Stomach (tissue), 4 donors: ENCODE data around the gene PBXIP1.

Experiments used
- POLR2A ChIP-seq, 4 donors: fragments of 450-650 bp; IDR thresholded peaks; one replicate each; pipeline ENCODE4 v1.6.1; 2016; ENCODE audit warnings: antibody characterized with exemption in 4 of 4, control low read depth in 2 of 4, mild to moderate bottlenecking in 1 of 4, moderate library complexity in 1 of 4
- TF ChIP-seq, protein P1 (sequence below), 7 experiments: fragments of 450-650 bp in 4 of 7; fragments of 200-600 bp in 3 of 7; sonication (generic) in 3 of 7; IDR thresholded peaks; one replicate each; pipeline ENCODE4 v1.5.1; 2016 to 2019; ENCODE audit warnings: antibody characterized with exemption in 7 of 7, control low read depth in 2 of 7, mild to moderate bottlenecking in 1 of 7

DNA sequence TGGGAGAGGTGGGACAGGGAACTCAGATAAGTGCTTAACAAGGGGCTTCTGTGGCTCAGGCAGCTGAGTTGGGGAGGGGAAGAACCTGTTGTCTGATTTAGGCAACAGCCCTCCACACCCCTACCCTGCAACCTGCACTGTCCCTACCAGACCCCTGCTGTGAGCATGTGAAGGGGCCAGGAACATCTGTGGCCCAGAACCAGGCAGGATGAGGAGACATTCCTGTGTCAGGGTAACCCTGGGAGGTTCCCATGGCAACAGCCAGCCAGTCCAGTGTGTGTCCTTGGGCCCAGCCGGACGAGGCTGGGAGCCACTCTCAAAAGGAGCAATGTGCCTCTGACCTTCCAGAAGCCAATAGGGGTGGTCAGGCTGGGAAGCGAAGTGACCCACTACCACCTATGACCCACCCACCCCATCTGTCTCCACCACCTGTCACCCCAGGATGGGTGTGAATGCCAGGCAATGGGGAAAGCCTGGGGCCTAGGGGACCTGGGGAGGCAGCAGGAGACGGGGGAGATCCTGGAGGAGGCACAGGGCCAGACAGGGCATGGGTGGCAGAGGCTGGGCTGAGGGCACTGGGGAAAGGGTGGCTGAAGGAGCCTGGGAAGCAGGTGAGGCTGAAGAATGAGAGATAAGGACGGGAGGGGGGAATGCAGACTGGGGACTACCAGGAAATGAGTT, 14.4 kb downstream of the PBXIP1 start:
- TF ChIP-seq, protein P1, sequence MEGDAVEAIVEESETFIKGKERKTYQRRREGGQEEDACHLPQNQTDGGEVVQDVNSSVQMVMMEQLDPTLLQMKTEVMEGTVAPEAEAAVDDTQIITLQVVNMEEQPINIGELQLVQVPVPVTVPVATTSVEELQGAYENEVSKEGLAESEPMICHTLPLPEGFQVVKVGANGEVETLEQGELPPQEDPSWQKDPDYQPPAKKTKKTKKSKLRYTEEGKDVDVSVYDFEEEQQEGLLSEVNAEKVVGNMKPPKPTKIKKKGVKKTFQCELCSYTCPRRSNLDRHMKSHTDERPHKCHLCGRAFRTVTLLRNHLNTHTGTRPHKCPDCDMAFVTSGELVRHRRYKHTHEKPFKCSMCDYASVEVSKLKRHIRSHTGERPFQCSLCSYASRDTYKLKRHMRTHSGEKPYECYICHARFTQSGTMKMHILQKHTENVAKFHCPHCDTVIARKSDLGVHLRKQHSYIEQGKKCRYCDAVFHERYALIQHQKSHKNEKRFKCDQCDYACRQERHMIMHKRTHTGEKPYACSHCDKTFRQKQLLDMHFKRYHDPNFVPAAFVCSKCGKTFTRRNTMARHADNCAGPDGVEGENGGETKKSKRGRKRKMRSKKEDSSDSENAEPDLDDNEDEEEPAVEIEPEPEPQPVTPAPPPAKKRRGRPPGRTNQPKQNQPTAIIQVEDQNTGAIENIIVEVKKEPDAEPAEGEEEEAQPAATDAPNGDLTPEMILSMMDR (IDR thresholded peaks at IDR 0.05) = no peak
- no peak for TF ChIP-seq POLR2A (IDR thresholded peaks at IDR 0.05)
